OCI-LY1 (cell line): Measurements from ENCODE around the gene ACSBG1.

Experiments used
- H2AFZ ChIP-seq: fragments of 200-600 bp; sonication (generic), shearing (Covaris generic); 2 replicates; pipeline ENCODE4 v1.6.0; 2014; ENCODE audit warnings: antibody characterized with exemption, mild to moderate bottlenecking, low read length
- H3F3A ChIP-seq: fragments of 200-600 bp; sonication (generic), shearing (Covaris generic); 2 replicates; pipeline ENCODE4 v1.6.0; 2014; ENCODE audit warnings: mild to moderate bottlenecking, antibody characterized with exemption, low read length, moderate library complexity; ENCODE audit not compliant: insufficient read depth
- H3K27ac ChIP-seq: fragments of 200-600 bp; sonication (generic); 2 replicates; pipeline ENCODE4 v1.5.1; 2014; ENCODE audit warnings: low read length, mixed run types, mild to moderate bottlenecking, low read depth; ENCODE audit not compliant: poor library complexity, severe bottlenecking
- H3K27me3 ChIP-seq: fragments of 200-600 bp; sonication (generic); 2 replicates; pipeline ENCODE4 v1.6.0; 2014; ENCODE audit warnings: antibody characterized with exemption, mild to moderate bottlenecking, low read length, moderate library complexity; ENCODE audit not compliant: insufficient read depth
- H3K36me3 ChIP-seq: fragments of 200-600 bp; sonication (generic); 2 replicates; pipeline ENCODE4 v1.6.1; 2014; ENCODE audit warnings: mild to moderate bottlenecking, antibody characterized with exemption, low read length, moderate library complexity, mixed read lengths; ENCODE audit not compliant: insufficient read depth
- H3K4me1 ChIP-seq: fragments of 200-600 bp; sonication (generic); 2 replicates; pipeline ENCODE4 v1.5.1; 2014; ENCODE audit warnings: mild to moderate bottlenecking, low read length, moderate library complexity; ENCODE audit not compliant: insufficient read depth, severe bottlenecking
- H3K4me2 ChIP-seq: fragments of 200-600 bp; sonication (generic), shearing (Covaris generic); 2 replicates; pipeline ENCODE4 v1.6.1; 2014; ENCODE audit warnings: low read length
- H3K4me3 ChIP-seq: fragments of 200-600 bp; sonication (generic); 2 replicates; pipeline ENCODE4 v1.5.1; 2014; ENCODE audit warnings: low read length, low read depth, mild to moderate bottlenecking, mixed read lengths; ENCODE audit not compliant: poor library complexity, severe bottlenecking
- H3K79me2 ChIP-seq: fragments of 200-600 bp; shearing (Covaris generic); 2 replicates; pipeline ENCODE4 v1.6.1; 2016; ENCODE audit warnings: mixed run types, low read length, mixed read lengths; ENCODE audit not compliant: insufficient read depth
- H3K9ac ChIP-seq: fragments of 200-600 bp; sonication (generic), shearing (Covaris generic); 2 replicates; pipeline ENCODE4 v1.6.1; 2014; ENCODE audit warnings: mild to moderate bottlenecking, low read length, mixed read lengths
- H3K9me2 ChIP-seq: fragments of 200-600 bp; sonication (generic), shearing (Covaris generic); 2 replicates; pipeline ENCODE4 v1.6.1; 2014; ENCODE audit warnings: low read depth, mild to moderate bottlenecking, low read length, mixed read lengths
- H3K9me3 ChIP-seq: fragments of 200-600 bp; shearing (Covaris generic); 2 replicates; pipeline ENCODE4 v1.6.1; 2014; ENCODE audit warnings: low read length, mixed read lengths
- H4K20me1 ChIP-seq: fragments of 200-600 bp; sonication (generic), shearing (Covaris generic); 2 replicates; pipeline ENCODE4 v1.6.0; 2016; ENCODE audit warnings: mild to moderate bottlenecking, low read length; ENCODE audit not compliant: insufficient read depth
- CTCF ChIP-seq: fragments of 200-600 bp; sonication (generic), shearing (Covaris generic); IDR thresholded peaks from 2 replicates; pipeline ENCODE4 v1.5.1; 2017; ENCODE audit warnings: mild to moderate bottlenecking, antibody characterized with exemption, low read length, moderate library complexity, mixed read lengths
- EZH2 ChIP-seq: fragments of 200-600 bp; sonication (generic), shearing (Covaris generic); IDR thresholded peaks from 2 replicates; pipeline ENCODE4 v1.8.0; 2017; ENCODE audit warnings: borderline replicate concordance, mixed run types, mild to moderate bottlenecking, antibody characterized with exemption, low read length, moderate library complexity, mixed read lengths

ACSBG1 gene

GRCh38 chr15:78276064-78276943 lies 41.9 kb upstream of the ACSBG1 start:
- H3K9ac ChIP-seq: no peak overlapping the region
- H4K20me1 ChIP-seq: no peaks in the 10 kb centered on the region
- H3K27me3 ChIP-seq: no peaks in the 10 kb centered on the region
- no peak overlapping the region for H2AFZ ChIP-seq
- H3K4me2 ChIP-seq: no peak overlapping the region
- H3F3A ChIP-seq: no peaks in the 10 kb centered on the region
- TF ChIP-seq EZH2 (no peak), CTCF (no peak)
- H3K4me1 ChIP-seq: no peaks in the 10 kb centered on the region
- no peak overlapping the region for H3K27ac ChIP-seq
- no peak overlapping the region for H3K4me3 ChIP-seq
- no peaks in the 10 kb centered on the region for H3K9me3 ChIP-seq
- H3K36me3 ChIP-seq: peaks cover 29% of the 10 kb centered on the region
- no peaks in the 10 kb centered on the region for H3K79me2 ChIP-seq
- no peaks in the 10 kb centered on the region for H3K9me2 ChIP-seq

- Histone ChIP-seq H2AFZ (no peak overlapping the region), H3F3A (no peaks in the 10 kb centered on the region), H3K4me3 (no peak overlapping the region), H3K27ac (no peak overlapping the region), H4K20me1 (no peaks in the 10 kb centered on the region), H3K9me2 (no peaks in the 10 kb centered on the region), H3K79me2 (no peaks in the 10 kb centered on the region), H3K27me3 (no peaks in the 10 kb centered on the region), H3K36me3 (peaks cover 16% of the 10 kb centered on the region; the same call in 1 of the 2 replicates), H3K4me1 (no peaks in the 10 kb centered on the region), H3K4me2 (no peak overlapping the region), H3K9ac (no peak overlapping the region), H3K9me3 (no peaks in the 10 kb centered on the region)
- TF ChIP-seq EZH2: no peak
- TF ChIP-seq CTCF: no peak
Observed at GRCh38 chr15:78274994-78275393, 40.6 kb upstream of the ACSBG1 start.

GRCh38 chr15:78272776-78273175 lies 38.4 kb upstream of the ACSBG1 start:
- no peak overlapping the region for H3K4me2 ChIP-seq
- no peak overlapping the region for H3K27ac ChIP-seq
- TF ChIP-seq CTCF (no peak), EZH2 (no peak)
- no peaks in the 10 kb centered on the region for H4K20me1 ChIP-seq
- no peaks in the 10 kb centered on the region for H3F3A ChIP-seq
- H3K9ac ChIP-seq: no peak overlapping the region
- no peaks in the 10 kb centered on the region for H3K27me3 ChIP-seq
- H2AFZ ChIP-seq: no peak overlapping the region
- no peaks in the 10 kb centered on the region for H3K9me2 ChIP-seq
- H3K36me3 ChIP-seq: peaks cover 10% of the 10 kb centered on the region; the same call in 1 of the 2 replicates
- H3K79me2 ChIP-seq: no peaks in the 10 kb centered on the region; the same call in 1 of the 2 replicates
- no peaks in the 10 kb centered on the region for H3K9me3 ChIP-seq
- H3K4me3 ChIP-seq: no peak overlapping the region
- H3K4me1 ChIP-seq: peaks cover 2% of the 10 kb centered on the region
